B cell (primary cell): Measurements from ENCODE around the gene NECAB2. TPM values are rescaled to one million over a fixed set of nuclear protein-coding genes. Genes with fewer than 3 reads are reported as not detected.

Experiments used
- ATAC-seq: fragments of 200-7000 bp; cut with Tn5 transposase; one replicate; pipeline ENCODE4 v1.10.0; 2021; ENCODE audit warnings: low read depth, mild to moderate bottlenecking, moderate number of reproducible peaks, moderate library complexity
- CTCF ChIA-PET: fragments of 350-600 bp; sonication (Branson Sonifier 250); formaldehyde crosslinking; loops from one replicate; lab custom pipeline; 2021; ENCODE audit warnings: antibody characterized with exemption, inconsistent platforms; lab: Charles Lee
- POLR2A ChIA-PET: fragments of 350-600 bp; sonication (Branson Sonifier 250); formaldehyde crosslinking; loops from one replicate; lab custom pipeline; 2021; ENCODE audit warnings: antibody characterized with exemption; lab: Charles Lee
- DNase-seq: peaks from one replicate; pipeline ENCODE4 v3.0.0; 2013
- H2AFZ ChIP-seq: 2 replicates; pipeline ENCODE4 v1.6.1; 2012; ENCODE audit warnings: mild to moderate bottlenecking, low read depth, low read length; ENCODE audit not compliant: insufficient read depth, poor library complexity, severe bottlenecking
- H3K27ac ChIP-seq, 2 donors: 1 replicate in 1 of 2; 2 replicates in 1 of 2; pipeline ENCODE4 v1.5.1; 2012 to 2013; ENCODE audit warnings: low read length in 2 of 2, mild to moderate bottlenecking in 2 of 2, moderate library complexity in 1 of 2
- H3K27me3 ChIP-seq, 4 experiments: fragments of 200-600 bp in 1 of 4; sonication (generic) in 1 of 4; replicated peaks in 1 of 4; 1 replicate in 2 of 4; 2 replicates in 2 of 4; pipeline versions ENCODE4 v1.6.1 to v1.7.0; 2013 to 2016; ENCODE audit warnings: low read length in 3 of 4, mild to moderate bottlenecking in 2 of 4, mixed read lengths in 1 of 4, moderate library complexity in 1 of 4; ENCODE audit not compliant: insufficient read depth in 4 of 4, control insufficient read depth in 3 of 4; ENCODE audit errors: control extremely low read depth in 1 of 4
- H3K36me3 ChIP-seq, 2 experiments: replicated peaks in 1 of 2; 1 replicate in 1 of 2; 2 replicates in 1 of 2; pipeline versions ENCODE4 v1.6.1 to v1.7.1; 2013; ENCODE audit warnings: low read length in 1 of 2; ENCODE audit not compliant: insufficient read depth in 2 of 2, control insufficient read depth in 1 of 2; ENCODE audit errors: control extremely low read depth in 1 of 2, extremely low read depth in 1 of 2
- H3K4me1 ChIP-seq, 2 donors: fragments of 200-600 bp in 1 of 2; sonication (generic) in 1 of 2; 1 replicate in 1 of 2; 2 replicates in 1 of 2; pipeline versions ENCODE4 v1.5.1 to v1.6.1; 2013 to 2017; ENCODE audit warnings: low read length in 2 of 2; ENCODE audit not compliant: control insufficient read depth in 2 of 2, insufficient read depth in 2 of 2
- H3K4me2 ChIP-seq: replicated peaks from 2 replicates; pipeline ENCODE3; 2012; ENCODE audit warnings: mild to moderate bottlenecking, low read depth, low read length; ENCODE audit not compliant: poor library complexity, severe bottlenecking
- H3K4me3 ChIP-seq, 5 experiments: fragments of 200-600 bp in 1 of 5; sonication (generic) in 1 of 5; 1 replicate in 3 of 5; 2 replicates in 2 of 5; pipeline versions ENCODE4 v1.5.1 to v1.7.0; 2011 to 2016; ENCODE audit warnings: low read length in 4 of 5, mild to moderate bottlenecking in 4 of 5, low read depth in 2 of 5, control low read depth in 1 of 5, moderate library complexity in 1 of 5; ENCODE audit not compliant: insufficient read depth in 1 of 5; ENCODE audit errors: control extremely low read depth in 1 of 5, extremely low read depth in 1 of 5
- H3K79me2 ChIP-seq: fragments of 200-600 bp; sonication (generic); one replicate; pipeline ENCODE4 v1.6.0; 2016; ENCODE audit warnings: low read length; ENCODE audit not compliant: control insufficient read depth, insufficient read depth
- H3K9ac ChIP-seq: fragments of 200-600 bp; sonication (generic); 2 replicates; pipeline ENCODE4 v1.6.1; 2017; ENCODE audit warnings: mild to moderate bottlenecking, low read length, moderate library complexity
- H3K9me3 ChIP-seq, 3 donors: one replicate each; pipeline versions ENCODE4 v1.6.1 to v1.7.1; 2013; ENCODE audit warnings: low read length in 2 of 3; ENCODE audit not compliant: control insufficient read depth in 2 of 3, insufficient read depth in 1 of 3; ENCODE audit errors: control extremely low read depth in 1 of 3
- H4K20me1 ChIP-seq: 2 replicates; pipeline ENCODE4 v1.6.0; 2012; ENCODE audit warnings: mild to moderate bottlenecking, low read length; ENCODE audit not compliant: insufficient read depth, control insufficient read depth, poor library complexity, severe bottlenecking
- H3K27ac Mint-ChIP-seq: one replicate; pipeline ENCODE4 v1.8.0; 2021; ENCODE audit warnings: mixed read lengths
- H3K27me3 Mint-ChIP-seq: one replicate; pipeline ENCODE4 v1.8.0; 2021; ENCODE audit warnings: mixed read lengths
- H3K4me1 Mint-ChIP-seq: one replicate; pipeline ENCODE4 v1.8.0; 2021; ENCODE audit warnings: mixed read lengths
- H3K4me3 Mint-ChIP-seq: one replicate; pipeline ENCODE4 v1.8.0; 2021; ENCODE audit warnings: mixed read lengths
- H3K9me3 Mint-ChIP-seq: one replicate; pipeline ENCODE4 v1.8.0; 2022; ENCODE audit warnings: mixed read lengths; ENCODE audit not compliant: insufficient read depth
- CTCF ChIP-seq: fragments of 200-600 bp; IDR thresholded peaks from one replicate; pipeline ENCODE4 v1.8.0; 2022; ENCODE audit warnings: antibody characterized with exemption, mild to moderate bottlenecking
- EZH2 ChIP-seq: IDR thresholded peaks from 2 replicates; pipeline ENCODE4 v1.6.1; 2012; ENCODE audit warnings: borderline replicate concordance, low read depth, mild to moderate bottlenecking, moderate library complexity, low read length; ENCODE audit not compliant: insufficient read depth, poor library complexity, severe bottlenecking
- WGBS: methylation state at CpG from one replicate; pipeline ENCODE4 v1.1.5; 2013; ENCODE audit warnings: missing lambda C conversion rate; ENCODE audit not compliant: insufficient coverage; 5-methylcytosine and 5-hydroxymethylcytosine counted together
- intact Hi-C: fragments of 100-400 bp; cut with micrococcal nuclease; formaldehyde crosslinking; loops from one replicate; pipeline ENCODE4 v1.10.0; 2022
- polyA plus RNA-seq: library from polyadenylated mRNA; depleted of rRNA; stranded (reverse); fragments of >200 nt; gene quantifications from 2 replicates; pipeline ENCODE4 v1.2.3, GENCODE V29; 2012
- total RNA-seq, 2 donors: library from RNA; stranded (reverse); fragments of 120-200 nt in 1 of 2; gene quantifications; 1 replicate in 1 of 2; 2 replicates in 1 of 2; pipeline versions ENCODE4 v1.2.3 to v1.2.4, GENCODE V29; 2013 to 2022

Gene NECAB2
- total and polyA plus RNA-seq, 2 donors (not counting 1 experiment from before 2014, with no cell fraction given): not detected

- intact Hi-C loops: no loop called here
- H2AFZ ChIP-seq: no peak overlapping the region
- H3K27me3 Mint-ChIP-seq: no peaks in the 10 kb centered on the region
- TF ChIP-seq EZH2 (no peak), CTCF (no peak)
- POLR2A ChIA-PET: no interaction called here
- H3K4me3 Mint-ChIP-seq: no peak overlapping the region
- no peak overlapping the region for H3K27ac ChIP-seq
- CTCF ChIA-PET: interaction anchor here (6.9 kb wide), 1 partner anchor 98 kb away, joined by 39 read pairs; no protein-coding TSS in a partner anchor
- ATAC-seq (no peak), DNase-seq (no peak)
- H3K27ac Mint-ChIP-seq: no peak overlapping the region
- H3K9me3 ChIP-seq: no peaks in the 10 kb centered on the region
- H3K27me3 ChIP-seq: no peaks in the 10 kb centered on the region
- H3K36me3 ChIP-seq: peaks cover 0 to 20% of the 10 kb centered on the region in 2 experiments
- 93% methylated on average over 23 of the region's 31 CpGs for WGBS
- H3K4me3 ChIP-seq: no peak overlapping the region
- no peak overlapping the region for H3K4me2 ChIP-seq
- H4K20me1 ChIP-seq: no peaks in the 10 kb centered on the region
- H3K9me3 Mint-ChIP-seq: no peaks in the 10 kb centered on the region
- H3K4me1 Mint-ChIP-seq: no peaks in the 10 kb centered on the region
- H3K4me1 ChIP-seq: no peaks in the 10 kb centered on the region
- H3K9ac ChIP-seq: no peak overlapping the region
- no peaks in the 10 kb centered on the region for H3K79me2 ChIP-seq
Measured at GRCh38 chr16:83923581-83924365, 44.3 kb upstream of the NECAB2 start.

GRCh38 chr16:83924686-83925085 lies 43.4 kb upstream of the NECAB2 start:
- Histone ChIP-seq H4K20me1 (no peaks in the 10 kb centered on the region), H3K4me1 (no peaks in the 10 kb centered on the region), H3K36me3 (peaks cover 0 to 10% of the 10 kb centered on the region in 2 experiments), H3K9ac (no peak overlapping the region), H3K9me3 (no peaks in the 10 kb centered on the region), H3K27ac (no peak overlapping the region), H2AFZ (no peak overlapping the region), H3K79me2 (no peaks in the 10 kb centered on the region), H3K27me3 (no peaks in the 10 kb centered on the region), H3K4me3 (no peak overlapping the region), H3K4me2 (no peak overlapping the region)
- DNase-seq: no peak
- no peak for ATAC-seq
- no peaks in the 10 kb centered on the region for H3K4me1 Mint-ChIP-seq
- WGBS: 93% methylated on average over 13 of the region's 13 CpGs
- H3K9me3 Mint-ChIP-seq: no peaks in the 10 kb centered on the region
- no peak overlapping the region for H3K27ac Mint-ChIP-seq
- H3K27me3 Mint-ChIP-seq: no peaks in the 10 kb centered on the region
- H3K4me3 Mint-ChIP-seq: no peak overlapping the region
- POLR2A ChIA-PET: no interaction called here
- TF ChIP-seq CTCF (no peak), EZH2 (no peak)
- CTCF ChIA-PET: interaction anchor here (6.9 kb wide), 1 partner anchor 99 kb away, joined by 39 read pairs; no protein-coding TSS in a partner anchor
- intact Hi-C loops: no loop called here
